HL-60/S4 treated with phorbol 12-myristate 13-acetate at 8.2 ng/mL for 4 days and 3 days (cell line): ENCODE results near the gene SMIM24.
"Not testable (repeated sequence)": the region's sequence is repeated elsewhere in the genome, so short reads cannot be mapped to it uniquely, and the experiment has no call there.

Experiments used
- in situ Hi-C: fragments of 300-500 bp; cut with MboI; formaldehyde crosslinking; loops from 2 replicates; pipeline ENCODE4 v1.15.0; 2022; ENCODE audit warnings: low sequenced_read_pairs

Gene SMIM24

GRCh38 chr19:3515891-3516422 lies 35.6 kb upstream of the SMIM24 start:
- in situ Hi-C loops: no loop called here

- in situ Hi-C loops: no loop called here
Observed at GRCh38 chr19:3514930-3515329, 34.6 kb upstream of the SMIM24 start.

GRCh38 chr19:3513229-3514140 lies 33.2 kb upstream of the SMIM24 start:
- in situ Hi-C loops: no loop called here

GRCh38 chr19:3512562-3513228 lies 32.4 kb upstream of the SMIM24 start:
- in situ Hi-C loops: no loop called here

- in situ Hi-C loops: no loop called here
Observed at GRCh38 chr19:3511506-3512251, 31.4 kb upstream of the SMIM24 start.

- in situ Hi-C loops: no loop called here
Observed at GRCh38 chr19:3510727-3511126, 30.4 kb upstream of the SMIM24 start.

GRCh38 chr19:3509566-3509989 lies 29.3 kb upstream of the SMIM24 start:
- in situ Hi-C loops: no loop called here

- in situ Hi-C loops: no loop called here
Observed at GRCh38 chr19:3508771-3509535, 28.6 kb upstream of the SMIM24 start.

- in situ Hi-C loops: not testable (repeated sequence)
Observed at GRCh38 chr19:3508121-3508661, 27.9 kb upstream of the SMIM24 start.

- in situ Hi-C loops: no loop called here
Observed at GRCh38 chr19:3507371-3508120, 27.2 kb upstream of the SMIM24 start.

- in situ Hi-C loops: no loop called here
Observed at GRCh38 chr19:3506384-3507340, 26.3 kb upstream of the SMIM24 start.

GRCh38 chr19:3505598-3506383 lies 25.5 kb upstream of the SMIM24 start, which contains the start of gene FZR1:
Gene FZR1, plus strand, starts transcription at chr19:3506311. Its CDS starts 16,679 bp downstream, at chr19:3522990.
- in situ Hi-C loops: no loop called here

- in situ Hi-C loops: no loop called here
Observed at GRCh38 chr19:3504735-3505134, 24.4 kb upstream of the SMIM24 start.

- in situ Hi-C loops: no loop called here
Observed at GRCh38 chr19:3503036-3503572, 22.8 kb upstream of the SMIM24 start.

- in situ Hi-C loops: no loop called here
Observed at GRCh38 chr19:3501780-3502179, 21.5 kb upstream of the SMIM24 start.

GRCh38 chr19:3500429-3501101 lies 20.2 kb upstream of the SMIM24 start, which contains the start of gene DOHH:
Gene DOHH, minus strand, starts transcription at chr19:3500674. Its CDS starts 3,860 bp downstream, at chr19:3496814.
- in situ Hi-C loops: no loop called here
